NCI-H510A treated with DMSO at 0.1 percent for 48 hours (cell line): ENCODE measurements around the gene ADARB2.

Experiments
- DNase-seq: peaks from one replicate; lab custom pipeline; 2025; lab: John Stamatoyannopoulos, UW

Gene ADARB2

GRCh38 chr10:1394155-1394912 lies 343.0 kb downstream of the ADARB2 start:
- no peak for DNase-seq

DNA sequence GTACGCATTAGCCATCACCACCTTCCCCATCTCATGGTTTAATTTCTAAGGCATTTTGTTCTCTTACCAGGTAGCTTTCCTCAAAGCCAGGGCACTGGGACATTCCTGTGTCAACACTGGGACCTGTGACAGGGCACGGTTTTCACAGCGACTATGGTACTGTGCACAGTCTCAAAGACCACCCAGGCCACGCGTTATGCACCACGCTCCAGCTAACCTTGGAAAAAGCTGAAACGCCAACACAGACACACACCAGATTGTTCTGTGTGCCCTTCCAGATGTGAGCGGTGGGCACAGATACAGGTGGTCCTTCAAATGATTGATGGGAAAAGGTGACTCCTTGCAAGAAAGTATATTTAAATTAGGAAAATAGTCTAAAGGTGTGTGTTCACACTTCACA lies 343.8 kb downstream of the ADARB2 start:
- DNase-seq = no peak

DNA sequence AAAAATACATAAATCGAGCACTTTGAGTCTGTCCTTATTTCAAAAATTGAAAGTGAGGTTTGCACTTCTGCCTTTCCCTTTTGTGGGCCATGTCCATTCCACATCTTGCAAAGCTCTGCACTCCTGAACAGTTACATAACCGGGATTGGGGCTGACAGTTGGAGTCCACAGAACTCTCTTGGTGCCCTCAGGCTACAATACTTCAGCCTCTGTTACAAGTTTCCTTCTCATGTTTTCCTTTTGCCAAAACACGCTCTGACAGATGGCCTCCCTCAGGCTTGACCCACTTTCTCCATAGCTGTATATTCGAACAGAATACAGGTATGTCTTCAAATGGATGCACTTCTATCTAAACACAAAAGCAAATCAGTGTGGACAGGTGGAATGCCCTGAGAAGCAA lies 345.2 kb downstream of the ADARB2 start:
- no peak for DNase-seq

DNA sequence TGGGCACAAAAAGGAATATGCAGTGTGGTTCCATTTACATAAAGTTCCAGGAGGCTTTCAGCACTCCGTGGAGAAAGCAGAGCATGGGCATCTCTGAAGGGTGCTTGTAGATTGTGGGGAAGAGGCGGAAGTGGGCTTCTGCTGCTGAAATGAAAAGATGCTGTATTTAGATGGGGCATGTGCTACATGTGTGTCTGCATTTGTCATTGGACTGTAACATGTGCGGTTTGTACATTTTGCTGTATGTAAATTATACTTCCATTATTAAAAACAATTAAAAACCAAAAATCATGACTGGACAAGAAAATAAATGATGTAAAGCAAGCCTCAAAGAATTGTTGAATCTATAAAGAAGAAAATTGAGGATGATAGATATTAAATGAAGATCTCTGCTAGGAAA lies 347.1 kb downstream of the ADARB2 start:
- no peak for DNase-seq

GRCh38 chr10:1384026-1384425 lies 353.3 kb downstream of the ADARB2 start:
- no peak for DNase-seq

DNA sequence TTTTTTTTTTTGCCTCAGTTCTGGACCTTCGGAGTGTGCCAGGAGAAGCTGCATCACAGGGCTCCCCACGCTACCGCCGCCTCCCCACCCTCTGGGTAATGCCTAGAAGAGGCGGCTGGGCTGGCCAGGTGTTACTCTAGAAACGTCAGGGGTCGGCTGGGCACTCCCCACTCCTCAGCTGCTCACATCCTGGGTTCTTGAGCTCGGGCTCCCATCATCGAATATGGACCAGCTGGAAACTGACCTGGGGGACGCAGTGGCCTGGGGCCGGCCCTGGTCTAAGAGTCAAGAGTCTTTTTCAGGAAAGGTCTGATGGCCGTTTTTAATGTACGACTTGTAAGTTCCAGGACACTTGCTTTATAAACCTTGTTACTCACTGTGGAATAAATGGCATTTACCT lies 354.6 kb downstream of the ADARB2 start:
- DNase-seq = no peak

- peak; percentile 4 for DNase-seq
Observed at GRCh38 chr10:1381339-1381738, 356.0 kb downstream of the ADARB2 start.

- no peak for DNase-seq
Observed at GRCh38 chr10:1380088-1380671, 357.1 kb downstream of the ADARB2 start.

DNA sequence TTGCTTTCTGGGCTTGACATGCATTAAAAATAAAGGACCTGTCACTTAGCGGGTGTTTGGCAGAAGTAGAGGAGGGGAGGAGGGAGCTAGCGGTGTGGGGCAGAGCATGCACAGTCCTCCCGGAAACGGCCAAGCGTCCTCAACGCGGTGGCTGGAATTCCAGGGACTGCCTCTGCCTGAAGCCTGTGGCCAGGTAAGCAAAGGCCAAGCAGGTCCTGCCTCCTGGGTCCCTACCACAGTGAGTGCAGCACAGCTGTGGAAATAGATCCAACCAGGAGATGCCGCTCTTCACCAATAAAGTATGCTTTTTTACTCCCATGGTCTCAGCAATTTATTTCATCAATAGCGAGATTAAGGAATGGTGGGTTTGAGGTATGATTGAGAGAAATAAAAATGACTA lies 357.7 kb downstream of the ADARB2 start:
- peak; percentile 31 for DNase-seq

GRCh38 chr10:1378473-1378872 lies 358.9 kb downstream of the ADARB2 start:
- no peak for DNase-seq

DNA sequence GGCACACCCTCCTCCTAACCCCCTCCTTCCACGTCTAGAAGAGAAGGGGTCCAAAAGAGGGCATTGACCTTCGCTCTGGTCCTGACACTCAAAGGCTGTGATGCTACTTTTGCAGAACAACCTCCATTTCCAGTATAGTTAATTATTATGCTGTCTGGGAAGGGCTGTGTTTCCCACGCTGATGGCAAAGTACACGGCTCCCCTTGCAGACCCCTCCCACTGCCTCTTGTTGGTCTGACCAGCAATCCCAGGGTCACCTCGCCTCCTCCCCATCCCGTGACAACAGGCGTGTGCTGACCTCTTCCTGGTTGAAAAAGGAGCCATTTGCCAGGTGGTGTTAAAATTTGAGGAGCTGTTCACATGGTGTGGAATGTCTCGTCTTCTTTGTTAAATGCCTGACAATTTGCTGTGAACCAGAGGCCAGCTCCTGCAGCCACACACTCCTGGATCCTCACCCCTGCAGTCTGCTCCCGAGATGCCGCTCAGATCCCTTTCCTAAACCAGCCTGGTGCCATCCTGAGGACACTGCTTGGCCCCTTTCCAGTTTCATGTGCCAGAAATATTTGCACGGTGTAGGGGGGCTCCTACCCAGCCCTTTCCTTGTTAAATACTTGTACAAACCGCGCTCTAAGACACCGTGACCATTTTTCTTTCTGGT lies 359.5 kb downstream of the ADARB2 start:
- no peak for DNase-seq

GRCh38 chr10:1377231-1377630 lies 360.1 kb downstream of the ADARB2 start:
- no peak for DNase-seq

GRCh38 chr10:1376384-1376945 lies 360.9 kb downstream of the ADARB2 start:
- no peak for DNase-seq

DNA sequence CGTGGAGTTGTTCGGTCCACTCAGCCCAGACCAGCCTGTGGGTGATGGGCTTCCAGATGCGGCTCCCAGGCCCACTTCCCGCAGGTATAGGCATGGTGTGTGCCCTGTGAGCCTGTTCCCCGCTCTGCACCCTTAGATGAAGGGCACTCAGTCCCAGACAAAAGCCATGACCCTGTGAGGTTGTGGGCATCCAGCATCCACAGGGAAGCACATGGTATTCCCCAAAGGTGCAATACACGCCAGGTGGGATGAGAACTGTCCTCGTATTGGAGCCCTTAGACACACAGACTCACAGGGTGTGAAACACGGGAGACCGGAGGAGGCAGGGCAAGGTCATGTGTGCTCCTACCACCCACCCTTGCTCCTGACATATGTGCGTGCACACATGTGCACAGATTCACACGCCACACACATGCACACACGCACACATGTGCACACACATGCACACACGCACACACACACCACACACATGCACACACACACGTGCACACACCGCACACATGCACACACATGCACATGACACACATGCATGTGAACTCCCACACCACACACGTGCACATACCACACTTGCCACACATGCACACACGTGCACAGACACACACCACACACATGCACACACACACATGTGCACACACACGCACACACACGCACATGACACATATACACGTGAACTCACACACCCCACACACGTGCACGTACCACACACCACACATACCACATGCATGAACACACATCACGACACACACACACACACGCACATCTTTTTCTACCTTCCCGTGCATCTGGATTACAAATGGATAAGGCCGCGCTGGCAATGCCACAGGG lies 361.8 kb downstream of the ADARB2 start:
- DNase-seq = no peak

DNA sequence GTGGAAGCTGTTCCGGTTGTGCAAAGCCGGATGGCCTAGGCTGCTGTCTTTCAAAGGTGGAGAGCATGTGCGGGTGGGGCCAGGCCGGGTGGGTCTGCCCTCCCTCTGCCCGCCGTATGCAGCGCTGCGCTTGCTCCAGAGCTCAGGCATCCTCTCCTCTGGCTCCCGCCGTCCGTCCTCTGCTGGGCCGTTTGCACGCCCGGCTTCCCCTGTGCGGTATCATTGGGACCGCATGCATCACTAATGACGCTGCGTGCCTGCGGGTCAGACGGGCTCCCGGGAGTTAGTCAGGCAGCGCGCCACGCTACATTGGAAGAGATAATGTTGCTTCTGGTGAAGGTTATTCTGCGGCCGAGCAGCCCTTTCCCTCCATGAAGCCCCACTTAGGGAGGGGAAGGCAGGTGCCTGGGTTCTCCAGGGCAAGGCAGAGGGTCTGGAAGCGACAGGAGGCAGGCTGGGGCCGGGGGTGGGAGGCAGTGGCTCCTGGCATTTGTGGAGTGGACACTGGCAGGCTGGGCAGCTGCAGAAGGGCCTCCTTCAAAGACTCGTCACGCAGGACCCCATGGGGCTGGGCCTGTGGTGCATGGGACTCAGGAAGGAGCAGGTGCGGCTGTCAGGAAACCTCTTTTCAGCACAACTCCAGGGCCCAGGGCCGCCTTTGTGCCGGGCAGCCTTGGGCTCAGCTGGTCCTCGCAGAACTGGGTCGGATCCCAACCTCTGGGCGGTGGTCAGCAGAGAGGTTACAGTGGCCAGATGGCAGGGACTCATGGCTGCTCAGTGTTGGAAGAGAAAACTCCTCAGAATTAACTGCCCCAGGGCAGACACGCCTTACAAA lies 362.6 kb downstream of the ADARB2 start:
- DNase-seq = no peak

DNA sequence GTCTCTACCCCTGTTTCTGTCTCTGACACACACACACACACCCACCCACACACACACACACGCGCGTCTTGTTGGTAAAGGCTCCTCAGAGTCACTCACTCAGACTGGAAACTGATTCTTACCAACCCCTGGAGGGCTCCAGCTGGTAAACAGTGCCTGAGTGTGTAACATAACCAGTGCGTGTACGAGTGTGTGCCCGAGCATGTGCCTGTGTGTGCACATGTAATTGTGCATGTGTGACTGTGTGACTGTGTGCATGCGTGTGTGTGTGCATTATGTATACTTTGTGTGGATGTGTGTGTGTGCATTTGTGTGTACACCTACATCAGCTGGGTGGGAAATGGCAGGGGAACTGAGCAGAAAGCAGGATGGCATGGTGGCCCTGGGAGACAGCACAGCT lies 364.0 kb downstream of the ADARB2 start:
- DNase-seq = no peak

- no peak for DNase-seq
Observed at GRCh38 chr10:1372212-1372611, 365.1 kb downstream of the ADARB2 start.

DNA sequence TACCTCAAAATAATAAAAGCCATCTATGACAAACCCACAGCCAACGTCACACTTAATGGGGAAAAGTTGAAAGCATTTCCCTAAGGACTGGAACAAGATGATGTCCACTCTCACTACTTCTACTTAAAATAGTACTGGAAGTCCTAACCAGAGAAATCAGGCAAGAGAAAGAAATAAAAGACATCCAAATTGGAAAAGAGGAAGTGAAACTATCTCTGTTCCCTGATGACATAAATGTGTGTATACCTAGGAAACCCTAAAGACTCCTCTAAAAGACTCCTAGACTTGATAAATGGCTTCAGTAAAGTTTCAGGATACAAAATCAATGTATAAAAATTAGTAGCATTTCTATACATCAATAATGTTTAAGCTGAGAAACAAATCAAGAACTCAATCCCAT lies 367.0 kb downstream of the ADARB2 start:
- DNase-seq = no peak

DNA sequence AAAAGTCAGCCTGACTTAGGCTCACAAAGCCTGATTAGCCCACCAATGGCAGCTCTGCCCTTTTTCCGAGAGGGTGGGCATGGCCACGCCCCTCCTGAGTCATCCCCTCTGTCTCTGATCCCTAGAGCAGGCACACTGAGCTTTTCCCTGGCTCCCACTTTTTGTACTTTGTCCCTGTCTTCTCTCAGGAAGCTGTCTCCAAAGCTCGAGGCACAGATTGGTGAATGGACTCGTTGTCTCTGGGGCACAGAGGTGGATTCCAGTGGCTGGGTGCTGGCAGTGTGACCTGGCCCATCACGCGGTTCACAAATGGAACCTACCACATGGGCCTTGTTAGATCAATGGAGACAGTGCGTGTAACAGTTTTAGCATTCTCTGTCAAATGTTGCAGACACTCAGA lies 367.7 kb downstream of the ADARB2 start:
- no peak for DNase-seq

- no peak for DNase-seq
Observed at GRCh38 chr10:1369197-1369596, 368.1 kb downstream of the ADARB2 start.

GRCh38 chr10:1368842-1369171 lies 368.5 kb downstream of the ADARB2 start:
- DNase-seq = no peak
